Measurements from ENCODE around the gene CAPN7.
A peak's percentile ranks its signal among the peaks of the same experiment; 100 is the strongest.

CAPN7 gene

GRCh38 chr3:15279671-15280402 is 73.8 kb downstream of the CAPN7 start:
- no peaks in the 10 kb centered on the region for H3K36me3 ChIP-seq (ENCODE audit: control insufficient read depth in 1 of 2, insufficient read depth in 2 of 2, low read length in 2 of 2)
- H3K9me3 ChIP-seq (ENCODE audit: control insufficient read depth in 1 of 2, low read length in 2 of 2): no peaks in the 10 kb centered on the region
- H3K27me3 ChIP-seq (ENCODE audit: low read depth, low read length): no peaks in the 10 kb centered on the region
- no peak overlapping the region for H3K27ac ChIP-seq (ENCODE audit: low read length)
- peaks cover 4 to 18% of the 10 kb centered on the region in 2 donors for H3K4me1 ChIP-seq (ENCODE audit: control insufficient read depth in 1 of 2, insufficient read depth in 2 of 2, low read length in 2 of 2)
- H3K4me3 ChIP-seq (ENCODE audit: low read depth in 1 of 2, low read length in 2 of 2): no peak overlapping the region

GRCh38 chr3:15280853-15281532 is 74.9 kb downstream of the CAPN7 start:
- no peaks in the 10 kb centered on the region for H3K9me3 ChIP-seq (ENCODE audit: control insufficient read depth in 1 of 2, low read length in 2 of 2)
- no peak overlapping the region for H3K4me3 ChIP-seq (ENCODE audit: low read depth in 1 of 2, low read length in 2 of 2)
- no peaks in the 10 kb centered on the region for H3K36me3 ChIP-seq (ENCODE audit: control insufficient read depth in 1 of 2, insufficient read depth in 2 of 2, low read length in 2 of 2)
- no peak overlapping the region for H3K27ac ChIP-seq (ENCODE audit: low read length)
- no peaks in the 10 kb centered on the region for H3K27me3 ChIP-seq (ENCODE audit: low read depth, low read length)
- H3K4me1 ChIP-seq (ENCODE audit: control insufficient read depth in 1 of 2, insufficient read depth in 2 of 2, low read length in 2 of 2): peaks cover 4 to 18% of the 10 kb centered on the region in 2 donors

GRCh38 chr3:15281817-15282216 is 75.8 kb downstream of the CAPN7 start:
- Histone ChIP-seq H3K9me3 (ENCODE audit: control insufficient read depth in 1 of 2, low read length in 2 of 2) (no peaks in the 10 kb centered on the region), H3K4me1 (ENCODE audit: control insufficient read depth in 1 of 2, insufficient read depth in 2 of 2, low read length in 2 of 2) (peaks cover 7 to 21% of the 10 kb centered on the region in 2 donors), H3K27ac (ENCODE audit: low read length) (no peak overlapping the region), H3K27me3 (ENCODE audit: low read depth, low read length) (no peaks in the 10 kb centered on the region), H3K4me3 (ENCODE audit: low read depth in 1 of 2, low read length in 2 of 2) (no peak overlapping the region), H3K36me3 (ENCODE audit: control insufficient read depth in 1 of 2, insufficient read depth in 2 of 2, low read length in 2 of 2) (no peaks in the 10 kb centered on the region)

- Histone ChIP-seq H3K36me3 (ENCODE audit: control insufficient read depth in 1 of 2, insufficient read depth in 2 of 2, low read length in 2 of 2) (no peaks in the 10 kb centered on the region), H3K9me3 (ENCODE audit: control insufficient read depth in 1 of 2, low read length in 2 of 2) (no peaks in the 10 kb centered on the region), H3K4me1 (ENCODE audit: control insufficient read depth in 1 of 2, insufficient read depth in 2 of 2, low read length in 2 of 2) (peaks cover 14 to 23% of the 10 kb centered on the region in 2 donors), H3K27me3 (ENCODE audit: low read depth, low read length) (no peaks in the 10 kb centered on the region), H3K4me3 (ENCODE audit: low read depth in 1 of 2, low read length in 2 of 2) (no peak overlapping the region), H3K27ac (ENCODE audit: low read length) (no peak overlapping the region)
Measured at GRCh38 chr3:15283702-15284101, 77.7 kb downstream of the CAPN7 start.

GRCh38 chr3:15284121-15284889 is 78.3 kb downstream of the CAPN7 start:
- Histone ChIP-seq H3K9me3 (ENCODE audit: control insufficient read depth in 1 of 2, low read length in 2 of 2) (no peaks in the 10 kb centered on the region), H3K36me3 (ENCODE audit: control insufficient read depth in 1 of 2, insufficient read depth in 2 of 2, low read length in 2 of 2) (no peaks in the 10 kb centered on the region), H3K27ac (ENCODE audit: low read length) (no peak overlapping the region), H3K27me3 (ENCODE audit: low read depth, low read length) (no peaks in the 10 kb centered on the region), H3K4me1 (ENCODE audit: control insufficient read depth in 1 of 2, insufficient read depth in 2 of 2, low read length in 2 of 2) (peaks cover 14 to 23% of the 10 kb centered on the region in 2 donors), H3K4me3 (ENCODE audit: low read depth in 1 of 2, low read length in 2 of 2) (no peak overlapping the region)

- H3K4me1 ChIP-seq (ENCODE audit: control insufficient read depth in 1 of 2, insufficient read depth in 2 of 2, low read length in 2 of 2): peaks cover 18 to 25% of the 10 kb centered on the region in 2 donors
- no peaks in the 10 kb centered on the region for H3K9me3 ChIP-seq (ENCODE audit: control insufficient read depth in 1 of 2, low read length in 2 of 2)
- H3K36me3 ChIP-seq (ENCODE audit: control insufficient read depth in 1 of 2, insufficient read depth in 2 of 2, low read length in 2 of 2): no peaks in the 10 kb centered on the region
- H3K27ac ChIP-seq (ENCODE audit: low read length): no peak overlapping the region
- H3K4me3 ChIP-seq (ENCODE audit: low read depth in 1 of 2, low read length in 2 of 2): no peak overlapping the region
- no peaks in the 10 kb centered on the region for H3K27me3 ChIP-seq (ENCODE audit: low read depth, low read length)
Measured at GRCh38 chr3:15286022-15286421, 80.0 kb downstream of the CAPN7 start.

- H3K4me1 ChIP-seq (ENCODE audit: control insufficient read depth in 1 of 2, insufficient read depth in 2 of 2, low read length in 2 of 2): peaks cover 20 to 39% of the 10 kb centered on the region in 2 donors
- H3K4me3 ChIP-seq (ENCODE audit: low read depth in 1 of 2, low read length in 2 of 2): no peak overlapping the region
- no peaks in the 10 kb centered on the region for H3K9me3 ChIP-seq (ENCODE audit: control insufficient read depth in 1 of 2, low read length in 2 of 2)
- H3K27ac ChIP-seq (ENCODE audit: low read length): peak overlapping the region; percentile 60
- no peaks in the 10 kb centered on the region for H3K36me3 ChIP-seq (ENCODE audit: control insufficient read depth in 1 of 2, insufficient read depth in 2 of 2, low read length in 2 of 2)
- H3K27me3 ChIP-seq (ENCODE audit: low read depth, low read length): no peaks in the 10 kb centered on the region
Measured at GRCh38 chr3:15287565-15288330, 81.7 kb downstream of the CAPN7 start.

GRCh38 chr3:15288331-15289035 is 82.4 kb downstream of the CAPN7 start:
- peak overlapping the region; percentile 60 for H3K27ac ChIP-seq (ENCODE audit: low read length)

GRCh38 chr3:15289661-15290060 is 83.6 kb downstream of the CAPN7 start:
- no peak overlapping the region for H3K27ac ChIP-seq (ENCODE audit: low read length)
- no peaks in the 10 kb centered on the region for H3K9me3 ChIP-seq (ENCODE audit: control insufficient read depth in 1 of 2, low read length in 2 of 2)
- H3K4me3 ChIP-seq (ENCODE audit: low read depth in 1 of 2, low read length in 2 of 2): no peak overlapping the region
- no peaks in the 10 kb centered on the region for H3K36me3 ChIP-seq (ENCODE audit: control insufficient read depth in 1 of 2, insufficient read depth in 2 of 2, low read length in 2 of 2)
- H3K4me1 ChIP-seq (ENCODE audit: control insufficient read depth in 1 of 2, insufficient read depth in 2 of 2, low read length in 2 of 2): peaks cover 16 to 41% of the 10 kb centered on the region in 2 donors
- no peaks in the 10 kb centered on the region for H3K27me3 ChIP-seq (ENCODE audit: low read depth, low read length)

More at GRCh38 chr3:15288331-15289035, 82.4 kb downstream of the CAPN7 start:
- no peaks in the 10 kb centered on the region for H3K9me3 ChIP-seq (ENCODE audit: control insufficient read depth in 1 of 2, low read length in 2 of 2)
- no peaks in the 10 kb centered on the region for H3K27me3 ChIP-seq (ENCODE audit: low read depth, low read length)
- peaks cover 20 to 47% of the 10 kb centered on the region in 2 donors for H3K4me1 ChIP-seq (ENCODE audit: control insufficient read depth in 1 of 2, insufficient read depth in 2 of 2, low read length in 2 of 2)
- H3K4me3 ChIP-seq (ENCODE audit: low read depth in 1 of 2, low read length in 2 of 2): no peak overlapping the region
- no peaks in the 10 kb centered on the region for H3K36me3 ChIP-seq (ENCODE audit: control insufficient read depth in 1 of 2, insufficient read depth in 2 of 2, low read length in 2 of 2)

GRCh38 chr3:15290736-15291135 is 84.7 kb downstream of the CAPN7 start:
- no peaks in the 10 kb centered on the region for H3K27me3 ChIP-seq (ENCODE audit: low read depth, low read length)
- no peak overlapping the region for H3K4me3 ChIP-seq (ENCODE audit: low read depth in 1 of 2, low read length in 2 of 2)
- H3K4me1 ChIP-seq (ENCODE audit: control insufficient read depth in 1 of 2, insufficient read depth in 2 of 2, low read length in 2 of 2): peaks cover 16 to 39% of the 10 kb centered on the region in 2 donors
- H3K36me3 ChIP-seq (ENCODE audit: control insufficient read depth in 1 of 2, insufficient read depth in 2 of 2, low read length in 2 of 2): no peaks in the 10 kb centered on the region
- peak overlapping the region; percentile 47 for H3K27ac ChIP-seq (ENCODE audit: low read length)
- H3K9me3 ChIP-seq (ENCODE audit: control insufficient read depth in 1 of 2, low read length in 2 of 2): no peaks in the 10 kb centered on the region
